K562 (cell line): ENCODE results near the gene RFWD3. TPM values are rescaled to one million over a fixed set of nuclear protein-coding genes. Genes with fewer than 3 reads are reported as not detected.
A peak's percentile ranks its signal among the peaks of the same experiment; 100 is the strongest.

Experiments
- CTBP1 ChIP-seq: fragments of 450-650 bp; IDR thresholded peaks from 2 replicates; pipeline ENCODE4 v1.6.1; 2016; ENCODE audit warnings: borderline replicate concordance
- EWSR1 ChIP-seq: fragments of 450-650 bp; IDR thresholded peaks from 2 replicates; pipeline ENCODE4 v1.6.1; 2018; ENCODE audit warnings: borderline replicate concordance, mild to moderate bottlenecking, low read depth, moderate library complexity; ENCODE audit not compliant: partially characterized antibody
- GMEB1 ChIP-seq: fragments of 250-450 bp; sonication (Bioruptor Pico); IDR thresholded peaks from 2 replicates; pipeline ENCODE4 v1.4.0; 2020; ENCODE audit warnings: mild to moderate bottlenecking
- NFE2 ChIP-seq: IDR thresholded peaks from 2 replicates; pipeline ENCODE4 v1.6.1; 2014; ENCODE audit warnings: antibody characterized with exemption, low read depth
- PHF8 ChIP-seq: fragments of 200-600 bp; sonication (generic); IDR thresholded peaks from 2 replicates; pipeline ENCODE4 v1.6.1; 2012; ENCODE audit warnings: mixed run types, mild to moderate bottlenecking, inconsistent platforms, low read length, moderate library complexity, borderline replicate concordance
- PTRF ChIP-seq: fragments of 450-650 bp; IDR thresholded peaks from 2 replicates; pipeline ENCODE4 v1.6.1; 2016; ENCODE audit warnings: mild to moderate bottlenecking, missing genetic modification characterization, missing compliant biosample characterization
- RBFOX2 ChIP-seq: fragments of 200-400 bp; formaldehyde crosslinking; IDR thresholded peaks from 2 replicates; pipeline ENCODE4 v1.6.1; 2017; ENCODE audit warnings: low read depth, mild to moderate bottlenecking, low read length, moderate library complexity
- SAFB ChIP-seq: fragments of 200-400 bp; formaldehyde crosslinking; IDR thresholded peaks from 2 replicates; pipeline ENCODE4 v1.6.1; 2017; ENCODE audit warnings: low read depth, low read length, borderline replicate concordance
- SFPQ ChIP-seq: fragments of 200-400 bp; formaldehyde crosslinking; IDR thresholded peaks from 2 replicates; pipeline ENCODE4 v1.6.1; 2017; ENCODE audit warnings: mild to moderate bottlenecking, low read depth, low read length, moderate library complexity
- TAF7 ChIP-seq: fragments of 450-650 bp; IDR thresholded peaks from 2 replicates; pipeline ENCODE4 v1.6.1; 2016; ENCODE audit warnings: missing genetic modification characterization, missing compliant biosample characterization
- TAF9B ChIP-seq: fragments of 450-650 bp; IDR thresholded peaks from 2 replicates; pipeline ENCODE4 v1.6.1; 2018; ENCODE audit warnings: mild to moderate bottlenecking; ENCODE audit not compliant: partially characterized antibody
- ZFP36 ChIP-seq: fragments of 150-350 bp; IDR thresholded peaks from 2 replicates; pipeline ENCODE4 v1.6.1; 2018; ENCODE audit warnings: low read length, low read depth; ENCODE audit not compliant: partially characterized antibody
- ZNF12 ChIP-seq: sonication (generic); formaldehyde crosslinking; IDR thresholded peaks from 2 replicates; pipeline ENCODE4 v1.4.0; 2020; ENCODE audit warnings: mild to moderate bottlenecking, missing genetic modification reagents
- ZNF764 ChIP-seq: fragments of 250-450 bp; sonication (Bioruptor Pico); IDR thresholded peaks from 2 replicates; pipeline ENCODE4 v1.4.0; 2020; ENCODE audit warnings: low read depth, mild to moderate bottlenecking, moderate library complexity
- polyA plus RNA-seq, 8 experiments: library from polyadenylated mRNA; depleted of rRNA in 4 of 8; stranded (reverse) in 5 of 8; unstranded in 3 of 8; fragments of >200 nt; fragmentation: Nextera tagmentation in 2 of 8; fragmentation: Illumina TruSeq in 1 of 8; extraction: Ambion mirVana in 2 of 8; extraction: Trizol in 1 of 8; gene quantifications; 2 replicates each; pipeline versions ENCODE4 v1.2.1 to v1.2.3, GENCODE V29; 2011 to 2014; ENCODE audit warnings: inconsistent platforms in 1 of 8, missing spikeins in 1 of 8
- total RNA-seq, 7 experiments: library from RNA; depleted of rRNA in 6 of 7; stranded (reverse); fragments of >200 nt in 6 of 7; fragmentation: Illumina TruSeq in 2 of 7; extraction: Trizol in 2 of 7; gene quantifications; 2 replicates each; pipeline versions ENCODE4 v1.2.1 to v1.2.3, GENCODE V29; 2011 to 2021; ENCODE audit warnings: low replicate concordance in 1 of 7
- TF ChIP-seq, protein P1 (sequence below): fragments of 200-800 bp; sonication (Bioruptor generic); IDR thresholded peaks from 2 replicates; pipeline ENCODE4 v1.6.1; 2017; ENCODE audit warnings: missing genetic modification characterization, missing compliant biosample characterization
- TF ChIP-seq, protein P2 (sequence below), 2 experiments: IDR thresholded peaks; 2 replicates each; pipeline ENCODE4 v1.6.1; 2012; ENCODE audit warnings: improper control_type of control experiment in 2 of 2, low read depth in 2 of 2, low read length in 2 of 2, borderline replicate concordance in 1 of 2

The RFWD3 gene
- total and polyA plus RNA-seq, 9 of the 15 experiments (the other 6 are each of a cell fraction or from before 2014, with no cell fraction given) = 20.8 to 121 (median 79.0) TPM

DNA sequence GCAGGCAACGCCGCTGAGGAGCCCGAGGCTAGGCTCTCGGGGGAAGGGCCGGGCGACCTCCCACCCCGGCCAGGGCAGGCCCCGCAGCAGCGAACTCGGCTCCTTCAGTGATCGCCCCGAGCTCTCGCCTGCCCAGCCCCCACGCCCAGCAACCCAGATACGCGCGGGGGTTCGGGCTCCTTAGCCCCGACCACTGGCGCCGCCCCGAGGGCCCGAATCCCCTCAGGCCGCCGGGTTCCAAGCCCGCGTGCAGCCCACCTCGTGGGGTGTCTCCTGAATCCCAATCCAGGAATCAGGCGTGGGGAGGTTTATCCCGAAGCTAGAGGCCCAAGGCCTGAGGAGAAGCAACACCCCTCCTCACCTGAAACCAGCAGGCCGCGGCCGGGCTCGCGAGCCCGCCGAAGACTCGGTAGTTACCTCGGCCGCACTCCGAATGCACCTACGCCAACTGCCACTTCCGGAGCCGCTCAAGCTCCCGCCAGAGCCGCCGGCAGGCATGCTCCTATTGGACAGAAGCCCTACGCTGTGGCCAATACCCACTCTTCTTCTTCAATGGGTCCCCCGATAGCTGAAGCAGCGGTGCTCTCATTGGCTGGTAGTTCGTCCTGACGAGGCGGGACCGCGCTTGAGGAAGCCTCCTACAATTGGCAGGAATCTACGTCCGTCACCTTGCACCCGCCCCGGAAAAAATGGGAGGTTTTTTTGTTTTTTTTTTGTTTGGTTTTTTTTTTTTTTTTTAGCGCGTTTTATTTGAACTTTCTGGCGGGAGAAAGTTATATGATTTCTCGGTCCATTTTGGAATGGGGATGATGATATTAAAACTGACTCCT lies at the start of gene RFWD3 (continued):
- TF ChIP-seq TAF7 (tag) (peak; percentile 82), ZFP36 (no peak), SFPQ (no peak), TAF9B (peak; percentile 87), PTRF (tag) (no peak), ZNF12 (CRISPR knock-in tag) (no peak), SAFB (no peak), RBFOX2 (peak; percentile 99), ZNF764 (CRISPR knock-in tag) (no peak), PHF8 (peak; percentile 95), CTBP1 (peak; percentile 46; the same call in 1 of the 2 replicates), NFE2 (no peak), GMEB1 (CRISPR knock-in tag) (no peak), EWSR1 (no peak)
- TF ChIP-seq, protein P1, sequence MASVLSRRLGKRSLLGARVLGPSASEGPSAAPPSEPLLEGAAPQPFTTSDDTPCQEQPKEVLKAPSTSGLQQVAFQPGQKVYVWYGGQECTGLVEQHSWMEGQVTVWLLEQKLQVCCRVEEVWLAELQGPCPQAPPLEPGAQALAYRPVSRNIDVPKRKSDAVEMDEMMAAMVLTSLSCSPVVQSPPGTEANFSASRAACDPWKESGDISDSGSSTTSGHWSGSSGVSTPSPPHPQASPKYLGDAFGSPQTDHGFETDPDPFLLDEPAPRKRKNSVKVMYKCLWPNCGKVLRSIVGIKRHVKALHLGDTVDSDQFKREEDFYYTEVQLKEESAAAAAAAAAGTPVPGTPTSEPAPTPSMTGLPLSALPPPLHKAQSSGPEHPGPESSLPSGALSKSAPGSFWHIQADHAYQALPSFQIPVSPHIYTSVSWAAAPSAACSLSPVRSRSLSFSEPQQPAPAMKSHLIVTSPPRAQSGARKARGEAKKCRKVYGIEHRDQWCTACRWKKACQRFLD (CRISPR knock-in tag) = no peak
- TF ChIP-seq, protein P2, sequence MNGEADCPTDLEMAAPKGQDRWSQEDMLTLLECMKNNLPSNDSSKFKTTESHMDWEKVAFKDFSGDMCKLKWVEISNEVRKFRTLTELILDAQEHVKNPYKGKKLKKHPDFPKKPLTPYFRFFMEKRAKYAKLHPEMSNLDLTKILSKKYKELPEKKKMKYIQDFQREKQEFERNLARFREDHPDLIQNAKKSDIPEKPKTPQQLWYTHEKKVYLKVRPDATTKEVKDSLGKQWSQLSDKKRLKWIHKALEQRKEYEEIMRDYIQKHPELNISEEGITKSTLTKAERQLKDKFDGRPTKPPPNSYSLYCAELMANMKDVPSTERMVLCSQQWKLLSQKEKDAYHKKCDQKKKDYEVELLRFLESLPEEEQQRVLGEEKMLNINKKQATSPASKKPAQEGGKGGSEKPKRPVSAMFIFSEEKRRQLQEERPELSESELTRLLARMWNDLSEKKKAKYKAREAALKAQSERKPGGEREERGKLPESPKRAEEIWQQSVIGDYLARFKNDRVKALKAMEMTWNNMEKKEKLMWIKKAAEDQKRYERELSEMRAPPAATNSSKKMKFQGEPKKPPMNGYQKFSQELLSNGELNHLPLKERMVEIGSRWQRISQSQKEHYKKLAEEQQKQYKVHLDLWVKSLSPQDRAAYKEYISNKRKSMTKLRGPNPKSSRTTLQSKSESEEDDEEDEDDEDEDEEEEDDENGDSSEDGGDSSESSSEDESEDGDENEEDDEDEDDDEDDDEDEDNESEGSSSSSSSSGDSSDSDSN (IDR thresholded peaks at IDR 0.05; ENCODE audit: borderline replicate concordance in 1 of 2, low read depth in 2 of 2, low read length in 2 of 2) = 0 out of 4 replicates have a peak, but pooled peaks of 1 of the 2 experiments have one; percentile 68
